ENCODE data around the gene ESR1.
A peak's percentile ranks its signal among the peaks of the same experiment; 100 is the strongest.
"Not testable (repeated sequence)": the region's sequence is repeated elsewhere in the genome, so short reads cannot be mapped to it uniquely, and the experiment has no call there.

The ESR1 gene

DNA sequence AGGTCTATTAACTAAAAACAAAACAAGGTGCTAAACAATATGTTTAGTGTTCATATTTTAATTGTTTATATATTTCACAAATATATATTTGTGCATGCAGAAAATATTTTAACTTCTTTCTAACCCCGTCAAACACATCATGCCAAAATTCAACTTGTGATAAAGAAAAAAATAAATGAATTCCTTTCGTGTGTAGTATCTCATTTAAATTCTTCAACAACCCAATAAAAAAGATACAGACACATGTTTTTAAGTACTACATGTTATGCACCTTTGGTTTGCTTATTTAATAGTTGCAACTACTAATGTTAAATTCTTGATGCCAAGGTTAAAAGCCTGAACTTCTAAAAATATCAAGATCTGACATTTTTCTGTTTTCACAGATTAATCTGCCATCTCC is 252.4 kb downstream of the ESR1 start:
- no peak for DNase-seq

DNA sequence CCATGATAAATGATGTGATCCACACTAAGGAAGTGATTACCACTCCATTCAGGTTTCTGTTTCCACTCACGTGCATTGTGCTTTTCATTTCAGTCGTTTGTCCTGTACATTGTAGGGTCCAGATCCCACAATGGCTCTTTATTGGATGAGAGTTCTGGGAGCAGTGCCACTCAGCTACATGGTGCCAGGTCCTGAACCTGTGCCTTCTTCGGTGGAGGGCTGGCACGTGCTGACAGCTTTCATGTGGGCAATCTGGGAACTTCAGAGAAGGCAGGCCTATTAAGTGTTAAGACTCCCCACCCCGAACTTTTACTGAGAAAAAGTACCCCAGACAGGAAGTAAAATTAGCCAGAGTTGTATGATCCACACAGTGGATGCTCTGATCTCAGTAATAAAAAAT is 255.0 kb downstream of the ESR1 start:
- DNase-seq = no peak

DNA sequence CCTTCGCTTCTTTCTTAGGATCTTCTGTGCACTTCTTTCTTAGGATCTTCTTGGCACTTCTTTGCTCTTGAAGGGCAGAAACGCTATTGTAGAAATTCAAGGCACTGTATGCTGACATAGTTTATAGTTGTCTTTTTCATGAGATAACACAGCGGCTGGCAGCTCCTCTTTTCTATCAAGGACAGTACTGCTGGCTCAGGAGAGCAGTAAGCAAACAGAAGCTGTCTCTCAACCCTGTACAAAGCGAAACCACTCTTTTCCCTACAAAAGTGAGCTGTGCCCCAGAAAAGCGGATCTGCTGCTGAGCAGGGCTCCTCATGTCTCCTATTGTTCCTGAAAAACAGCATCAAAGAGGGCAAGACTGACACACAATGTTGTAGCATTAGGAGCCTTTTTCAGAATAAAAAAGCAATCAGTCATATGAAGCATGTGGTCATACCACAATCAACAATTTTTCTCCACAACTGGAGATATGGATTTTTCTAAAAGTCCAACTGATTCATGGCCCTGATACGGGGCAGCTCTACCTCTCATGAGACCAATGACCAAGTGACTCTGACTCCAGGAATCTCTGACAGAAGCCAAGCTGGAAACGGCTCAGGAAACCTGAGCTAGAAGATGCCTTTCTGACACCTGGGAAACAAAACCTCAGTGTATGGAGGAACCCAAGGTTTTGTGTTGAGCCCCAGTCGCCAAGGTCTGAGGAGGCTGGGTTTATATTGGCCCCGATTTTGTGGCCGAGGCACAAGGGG is 255.9 kb downstream of the ESR1 start:
- DNase-seq = no peak

DNA sequence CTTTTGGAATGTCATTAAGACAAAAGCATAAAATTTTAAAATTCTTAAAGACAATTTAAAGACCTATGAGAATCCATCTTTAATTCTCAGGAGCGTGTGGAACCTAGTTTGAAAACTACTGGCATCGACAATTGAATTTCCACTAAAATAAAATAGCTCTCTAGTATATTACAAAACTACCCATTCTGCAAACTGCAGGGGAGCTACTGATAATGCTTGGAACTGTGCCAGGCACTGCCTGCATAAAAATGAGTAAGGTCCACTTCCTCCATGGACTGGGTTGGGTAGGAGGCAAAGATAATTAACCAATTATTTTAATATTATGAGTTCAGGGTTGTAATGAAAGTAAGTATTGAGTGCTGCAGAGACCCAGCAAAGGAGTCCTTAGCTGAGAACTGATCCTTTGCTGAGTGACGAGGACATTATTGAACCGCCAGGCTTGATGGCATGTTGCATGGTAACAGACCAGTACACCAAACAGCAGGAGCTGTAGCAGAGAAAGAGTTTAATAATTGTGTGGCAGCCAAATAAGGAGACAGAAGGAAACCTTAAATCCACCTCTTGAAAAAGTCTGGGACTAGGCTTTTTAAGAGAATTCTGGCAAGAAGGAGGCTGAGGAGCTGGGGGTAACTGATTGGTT is 261.3 kb downstream of the ESR1 start:
- DNase-seq = peak; percentile 6

DNA sequence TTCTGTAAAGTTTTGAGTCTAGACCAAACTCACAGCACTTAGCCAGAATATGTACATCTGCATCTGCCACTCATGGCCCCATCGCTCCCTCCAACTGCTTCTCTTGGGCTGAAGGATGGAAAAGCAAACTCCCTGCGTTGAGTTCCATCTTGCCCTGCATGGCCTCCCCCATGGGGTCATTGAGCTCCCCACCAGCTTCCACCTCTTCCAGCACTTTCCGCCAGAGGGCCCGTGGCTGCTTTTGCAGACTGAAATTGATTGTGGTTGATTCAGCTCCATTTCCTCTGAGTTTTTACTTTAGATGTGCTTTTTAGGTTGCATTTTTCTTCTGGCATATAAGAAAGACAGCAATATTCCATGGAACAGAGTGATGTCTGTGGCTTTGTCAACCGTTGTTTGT is 263.1 kb downstream of the ESR1 start:
- DNase-seq = no peak

DNA sequence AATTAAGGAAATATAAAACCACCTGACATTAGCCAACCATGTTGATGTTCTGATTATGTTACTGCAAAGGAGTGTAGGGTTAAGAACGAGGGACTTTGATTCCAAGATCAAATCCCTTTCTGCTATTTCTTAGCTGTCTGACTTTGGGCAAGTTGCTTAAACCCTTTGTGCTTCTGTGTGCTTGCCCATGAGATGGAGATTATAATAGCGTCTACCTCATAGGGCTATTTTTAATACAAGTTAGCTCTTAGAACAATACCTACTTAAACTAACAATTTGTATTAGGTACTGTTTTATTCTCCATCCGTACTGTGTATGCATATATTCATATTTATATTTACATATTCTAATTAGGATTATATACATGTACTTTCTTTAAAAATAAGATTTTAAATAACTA is 263.8 kb downstream of the ESR1 start:
- no peak for DNase-seq

DNA sequence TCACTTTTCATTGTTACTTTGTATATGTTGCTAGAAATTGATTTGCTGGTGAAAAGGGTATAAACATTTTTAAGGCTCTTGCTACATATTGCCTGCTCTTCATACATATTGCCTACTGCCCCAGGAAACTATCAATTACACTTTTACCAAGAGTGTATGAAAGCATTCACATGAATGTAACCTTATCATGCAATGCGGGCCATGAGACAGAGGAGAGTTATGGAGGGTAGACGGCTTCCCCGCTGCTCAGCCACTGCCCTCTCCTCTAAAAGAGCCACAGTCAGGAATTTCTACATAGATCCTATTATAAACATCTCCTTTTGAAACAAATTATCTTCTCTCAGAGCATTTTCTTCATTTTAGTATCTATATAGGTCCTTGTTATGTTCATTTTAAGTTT is 264.4 kb downstream of the ESR1 start:
- DNase-seq = no peak

DNA sequence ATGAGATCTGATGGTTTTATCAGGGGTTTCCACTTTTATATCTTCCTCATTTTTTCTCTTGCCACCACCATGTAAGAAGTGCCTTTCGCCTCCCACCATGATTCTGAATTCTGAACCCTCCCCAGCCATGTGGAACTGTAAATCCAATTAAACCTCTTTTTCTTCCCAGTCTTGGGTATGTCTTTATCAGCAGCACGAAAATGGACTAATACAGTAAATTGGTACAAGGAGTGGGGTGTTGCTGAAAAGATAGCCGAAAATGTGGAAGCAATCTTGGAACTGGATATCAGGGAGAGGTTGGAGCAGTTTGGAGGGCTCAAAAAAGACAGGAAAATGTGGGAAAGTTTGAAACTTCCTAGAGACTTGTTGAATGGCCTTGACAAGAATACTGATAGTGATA is 268.8 kb downstream of the ESR1 start:
- not testable (repeated sequence) for DNase-seq

DNA sequence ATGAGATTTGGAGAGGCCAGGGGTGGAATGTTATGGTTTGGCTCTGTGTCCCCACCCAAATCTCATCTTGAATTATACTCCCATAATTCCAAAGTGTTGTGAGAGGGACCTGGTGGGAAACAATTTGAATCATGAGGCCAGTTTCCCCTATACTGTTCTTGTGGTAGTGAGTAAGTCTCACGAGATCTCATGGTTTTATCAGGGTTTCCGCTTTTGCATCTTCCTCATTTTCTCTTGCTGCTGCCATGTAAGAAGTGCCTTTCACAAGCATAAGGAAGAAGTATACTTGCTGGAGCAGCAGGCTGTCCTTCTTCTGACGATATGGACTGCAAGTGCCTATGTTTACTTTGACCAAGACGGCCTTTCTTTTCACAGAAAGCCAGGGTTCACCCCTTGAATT is 270.5 kb downstream of the ESR1 start:
- DNase-seq = no peak

DNA sequence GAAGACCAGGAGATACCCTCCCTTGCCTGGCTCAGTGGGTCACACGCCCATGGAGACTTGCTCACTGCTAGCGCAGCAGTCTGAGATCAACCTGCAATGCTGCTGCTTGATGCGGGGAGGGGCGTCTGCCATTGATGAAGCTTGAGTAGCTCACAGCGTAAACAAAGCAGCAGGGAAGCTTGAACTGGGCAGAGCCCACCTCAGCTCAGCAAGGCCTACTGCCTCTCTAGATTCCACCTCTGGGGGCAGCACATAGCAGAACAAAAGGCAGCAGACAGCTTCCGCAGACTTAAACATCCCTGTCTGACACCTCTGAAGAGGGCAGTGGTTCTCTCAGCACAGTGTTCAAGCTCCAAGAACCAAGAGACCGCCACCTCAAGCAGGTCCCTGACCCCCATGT is 271.3 kb downstream of the ESR1 start:
- DNase-seq = no peak

DNA sequence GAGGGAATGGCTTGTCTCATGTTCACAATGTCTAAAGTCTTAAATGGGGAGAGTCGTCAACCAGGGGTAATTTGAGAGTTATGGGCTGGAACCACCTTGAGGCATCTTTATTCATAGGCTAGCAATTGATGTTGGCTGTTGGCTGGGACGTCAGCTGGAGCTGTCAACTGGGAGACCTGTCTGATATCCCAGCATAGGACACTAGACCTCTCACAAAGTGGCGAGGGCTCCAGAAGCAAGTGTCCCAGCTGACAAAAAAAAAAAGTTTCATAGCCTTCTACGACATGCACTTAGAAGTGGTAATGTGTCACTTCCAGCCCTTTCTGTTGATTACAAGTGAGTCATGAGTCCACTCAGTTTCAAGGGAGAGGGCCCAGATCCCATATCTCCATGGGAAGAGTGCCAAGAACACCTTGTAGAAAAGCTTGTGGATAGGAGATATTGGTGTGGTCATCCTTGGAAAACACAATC is 278.0 kb downstream of the ESR1 start:
- DNase-seq = no peak

DNA sequence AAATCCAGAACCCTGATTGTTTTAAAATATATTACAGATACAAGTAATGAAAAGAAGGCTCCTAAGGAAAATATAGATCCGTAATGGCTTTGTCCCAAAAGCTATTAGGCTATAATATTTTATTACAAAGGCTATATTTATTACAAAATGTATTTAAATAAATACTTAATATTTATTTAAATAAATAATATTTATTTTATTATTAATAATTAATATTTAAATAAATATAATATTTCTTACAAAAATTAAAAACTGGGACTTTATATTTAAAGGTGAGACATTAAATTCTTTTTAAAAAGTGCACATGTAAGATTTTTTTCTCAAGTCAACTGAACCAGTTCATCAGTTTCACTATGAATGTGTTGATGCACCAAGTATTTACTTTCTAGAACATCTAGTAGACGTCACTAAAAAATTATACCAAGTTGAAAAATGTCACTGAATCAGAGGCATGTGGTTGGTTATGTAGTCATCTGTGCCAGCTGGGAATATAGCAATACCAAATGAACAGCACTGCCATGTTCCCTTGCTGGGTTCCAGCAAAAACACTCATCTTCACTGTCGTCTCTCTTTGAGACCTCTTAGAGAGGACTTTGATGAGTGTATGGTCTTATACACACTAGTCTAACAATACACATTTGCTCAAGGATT is 278.9 kb downstream of the ESR1 start:
- no peak for DNase-seq

DNA sequence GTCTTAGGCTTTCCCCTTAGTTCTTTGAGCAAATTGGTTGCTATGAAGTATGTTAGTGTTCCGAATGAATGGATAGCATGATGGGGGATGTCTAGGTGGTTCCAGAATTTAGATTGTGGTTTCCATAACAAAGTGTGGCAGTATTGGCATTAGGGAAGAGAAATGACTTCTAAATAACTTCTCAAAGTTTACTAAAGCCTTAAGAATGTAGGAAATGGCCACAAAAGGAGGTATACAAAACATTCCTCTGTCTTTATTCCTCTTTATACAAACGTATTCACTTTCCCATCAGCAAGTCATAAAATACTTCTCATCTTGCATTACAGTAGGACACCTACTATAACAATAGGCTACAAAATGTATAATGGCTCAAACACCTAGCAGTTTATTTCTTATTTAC is 279.6 kb downstream of the ESR1 start:
- DNase-seq = no peak

DNA sequence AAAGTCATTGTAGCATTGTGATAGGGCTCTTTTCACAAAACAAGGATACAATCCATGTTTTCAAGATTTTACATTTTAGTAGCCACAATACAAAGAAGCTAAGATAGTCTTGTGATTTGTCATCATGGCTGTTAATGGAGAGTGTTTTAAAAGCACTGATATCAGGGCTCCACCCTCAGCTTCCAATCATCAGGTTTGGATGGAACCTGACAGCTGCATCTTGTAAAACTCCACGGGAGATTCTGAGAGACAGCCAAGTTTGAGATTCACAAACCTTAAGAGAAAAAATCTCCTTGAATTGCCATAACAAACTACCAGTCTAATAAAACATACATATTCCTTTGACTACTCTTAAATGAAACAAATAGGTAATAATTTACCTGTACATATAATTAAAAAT is 280.2 kb downstream of the ESR1 start:
- no peak for DNase-seq

DNA sequence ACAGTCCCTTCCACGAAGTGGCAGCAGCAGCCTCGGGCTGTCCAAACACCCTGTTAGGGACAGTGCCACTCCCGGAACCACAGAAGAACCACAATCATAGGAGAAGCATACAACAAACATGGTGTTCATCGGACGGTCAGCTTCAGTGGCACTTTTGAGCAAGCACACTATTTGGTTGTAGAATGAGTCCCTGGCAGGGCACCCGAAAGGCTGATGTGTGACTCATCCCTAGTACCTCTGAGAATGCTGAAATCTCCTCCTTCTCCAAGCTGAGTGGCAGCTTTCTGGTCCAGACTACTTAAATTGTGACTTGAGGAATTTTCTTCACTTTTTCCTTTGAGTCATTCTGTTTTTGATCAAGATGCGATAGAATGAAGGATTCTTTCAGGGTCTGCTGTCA is 282.5 kb downstream of the ESR1 start:
- DNase-seq = no peak

DNA sequence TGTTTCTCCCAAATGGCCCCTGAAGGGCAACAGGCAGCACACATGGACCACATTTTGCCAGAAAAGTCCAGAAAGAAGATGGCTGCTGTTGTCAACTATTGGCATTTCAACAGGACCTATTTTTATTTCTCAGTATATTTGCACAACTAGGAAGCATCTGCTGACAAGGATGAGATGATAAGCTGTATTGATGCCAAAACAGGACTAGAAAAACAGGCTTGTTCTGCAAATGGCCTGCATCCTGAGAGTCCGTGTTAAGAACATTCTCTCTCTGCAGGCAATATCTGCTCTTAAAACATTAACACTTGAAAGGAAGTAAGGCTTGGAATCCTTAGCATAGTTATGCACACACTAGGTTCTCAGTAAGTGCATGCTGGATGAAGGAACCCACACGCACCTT is 283.7 kb downstream of the ESR1 start:
- DNase-seq = no peak

DNA sequence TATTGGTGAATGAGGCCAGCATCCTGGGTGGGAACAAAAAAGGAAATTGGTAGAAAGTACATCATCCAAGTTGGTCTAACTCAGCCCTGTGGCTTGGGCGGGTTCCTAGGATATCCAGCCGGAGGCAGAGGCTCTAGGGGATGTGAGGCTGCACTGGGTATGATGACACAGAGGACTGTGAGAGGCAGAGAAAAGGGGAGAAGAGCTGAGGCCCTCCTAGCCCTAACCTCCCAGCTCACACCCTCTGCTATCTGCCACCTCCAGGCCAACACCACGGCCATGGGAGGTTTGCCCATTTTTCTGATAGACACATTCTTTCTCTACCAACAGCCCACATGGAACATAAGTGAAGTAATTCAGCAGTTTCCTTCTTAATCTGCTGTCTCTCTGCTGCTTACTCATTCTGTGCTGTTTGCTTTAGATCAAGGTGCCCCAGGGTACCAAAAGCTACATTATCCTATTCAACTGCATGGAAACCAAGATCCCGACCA is 284.4 kb downstream of the ESR1 start:
- no peak for DNase-seq

DNA sequence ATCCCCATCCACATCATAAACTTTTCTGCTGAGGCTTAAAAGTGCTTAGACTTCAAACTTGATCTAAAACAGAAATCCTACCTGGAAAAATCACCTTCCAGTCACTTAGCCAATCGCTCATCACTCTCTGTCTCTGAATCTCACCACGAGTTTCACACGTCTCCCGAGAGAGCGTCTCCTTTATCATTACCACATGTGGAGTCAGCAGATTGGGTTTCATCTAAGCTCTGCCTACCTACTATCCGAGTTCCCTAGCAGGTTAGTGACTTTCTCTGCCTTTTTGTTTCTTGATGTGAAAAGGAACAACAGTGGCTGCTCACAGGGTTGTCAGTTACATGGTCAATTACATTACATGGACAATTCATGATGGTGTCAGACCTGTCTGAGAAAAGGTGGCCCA is 286.2 kb downstream of the ESR1 start:
- DNase-seq = no peak

DNA sequence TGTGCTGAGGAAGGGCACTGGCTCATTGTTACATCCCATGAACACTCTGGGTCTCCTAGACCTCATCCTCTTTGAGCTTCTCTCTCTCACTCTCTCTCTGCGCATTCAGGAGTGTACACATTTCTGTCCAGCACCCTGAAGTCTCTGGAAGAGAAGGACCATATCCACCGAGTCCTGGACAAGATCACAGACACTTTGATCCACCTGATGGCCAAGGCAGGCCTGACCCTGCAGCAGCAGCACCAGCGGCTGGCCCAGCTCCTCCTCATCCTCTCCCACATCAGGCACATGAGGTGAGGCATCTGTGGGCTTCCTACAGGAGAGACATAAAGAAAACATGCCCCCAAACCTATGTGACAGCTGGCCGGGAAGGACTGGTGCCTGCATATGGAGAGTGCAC is 286.8 kb downstream of the ESR1 start:
- no peak for DNase-seq

DNA sequence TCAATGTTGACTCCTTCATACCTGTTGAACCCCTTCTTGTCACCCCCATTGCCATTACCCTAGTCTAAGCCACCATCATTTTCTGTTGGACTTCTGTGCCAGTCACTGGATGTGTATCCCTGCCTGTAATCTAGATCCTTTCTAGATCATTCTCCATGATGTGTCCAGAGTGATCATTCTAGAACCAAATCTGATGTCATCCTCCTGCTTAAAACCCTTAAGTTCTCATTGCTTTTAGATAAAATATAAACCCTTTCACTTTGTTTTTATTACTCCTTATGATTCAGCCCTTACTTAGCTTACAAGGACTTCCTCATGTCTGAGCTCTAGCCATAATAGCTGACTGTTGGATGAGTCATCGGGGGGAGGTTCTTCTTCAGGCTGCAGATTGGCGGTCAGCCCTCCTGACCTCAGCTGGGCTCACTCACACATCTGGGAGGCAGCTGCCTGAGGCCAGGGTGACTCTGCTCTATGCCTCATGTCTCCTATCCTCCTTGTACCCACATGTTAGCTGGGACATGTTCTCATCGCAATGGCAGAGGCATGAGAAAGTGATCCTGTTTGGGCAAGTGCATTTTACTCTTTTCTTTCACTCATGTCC is 287.6 kb downstream of the ESR1 start:
- no peak for DNase-seq

DNA sequence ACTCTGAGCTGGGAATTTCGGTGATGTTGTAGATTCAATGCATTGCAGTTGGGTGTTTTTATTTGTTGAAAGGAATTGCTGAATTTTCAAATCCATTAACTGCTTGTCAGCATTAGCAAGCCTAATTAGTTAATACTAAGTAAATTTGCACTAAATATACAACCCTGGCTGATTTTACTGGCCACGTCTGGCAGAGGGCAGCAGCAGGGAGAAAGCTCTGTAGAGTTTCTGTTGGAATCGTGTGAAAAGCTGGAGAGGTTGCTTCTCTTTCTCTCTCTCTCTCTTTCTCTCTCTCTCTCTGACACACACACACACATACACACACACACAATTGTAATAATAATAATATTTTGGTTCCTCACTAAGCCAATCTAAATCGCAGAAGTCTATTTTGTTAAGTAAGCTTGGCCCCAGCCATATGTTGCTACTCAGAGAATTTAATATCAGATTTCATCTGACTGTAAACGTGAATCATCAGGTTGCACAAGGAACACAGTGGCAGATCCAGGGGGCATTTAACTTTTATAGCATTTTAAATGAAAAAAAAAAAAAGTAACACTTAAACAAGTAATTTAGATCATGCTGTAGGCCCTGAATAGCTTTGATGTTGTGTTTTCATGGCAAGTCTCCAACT is 289.5 kb downstream of the ESR1 start:
- DNase-seq = no peak

DNA sequence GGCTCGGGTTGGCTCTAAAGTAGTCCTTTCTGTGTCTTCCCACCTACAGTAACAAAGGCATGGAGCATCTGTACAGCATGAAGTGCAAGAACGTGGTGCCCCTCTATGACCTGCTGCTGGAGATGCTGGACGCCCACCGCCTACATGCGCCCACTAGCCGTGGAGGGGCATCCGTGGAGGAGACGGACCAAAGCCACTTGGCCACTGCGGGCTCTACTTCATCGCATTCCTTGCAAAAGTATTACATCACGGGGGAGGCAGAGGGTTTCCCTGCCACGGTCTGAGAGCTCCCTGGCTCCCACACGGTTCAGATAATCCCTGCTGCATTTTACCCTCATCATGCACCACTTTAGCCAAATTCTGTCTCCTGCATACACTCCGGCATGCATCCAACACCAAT is 291.2 kb downstream of the ESR1 start:
- no peak for DNase-seq
